GM06990 (cell line): ENCODE data around the gene NHSL2.

Experiments used
- DNase-seq: peaks from one replicate; pipeline ENCODE4 v3.0.0-alpha.2; 2011; ENCODE audit not compliant: insufficient read length; ENCODE audit errors: extremely low read depth
- H3K27me3 ChIP-seq: replicated peaks from 2 replicates; pipeline ENCODE4 v1.6.0; 2011; ENCODE audit warnings: low read length; ENCODE audit not compliant: control insufficient read depth, insufficient read depth
- H3K36me3 ChIP-seq: 2 replicates; pipeline ENCODE4 v1.5.1; 2011; ENCODE audit warnings: low read length; ENCODE audit not compliant: control insufficient read depth, insufficient read depth
- H3K4me3 ChIP-seq: replicated peaks from 2 replicates; pipeline ENCODE4 v1.5.1; 2011; ENCODE audit warnings: low read depth, mild to moderate bottlenecking, control low read depth, low read length
- TF ChIP-seq, protein P1 (sequence below): IDR thresholded peaks from 2 replicates; pipeline ENCODE4 v1.5.1; 2011; ENCODE audit warnings: low read length, control low read depth, mild to moderate bottlenecking, inconsistent platforms; ENCODE audit not compliant: insufficient read depth, poor library complexity, severe bottlenecking

The NHSL2 gene

DNA sequence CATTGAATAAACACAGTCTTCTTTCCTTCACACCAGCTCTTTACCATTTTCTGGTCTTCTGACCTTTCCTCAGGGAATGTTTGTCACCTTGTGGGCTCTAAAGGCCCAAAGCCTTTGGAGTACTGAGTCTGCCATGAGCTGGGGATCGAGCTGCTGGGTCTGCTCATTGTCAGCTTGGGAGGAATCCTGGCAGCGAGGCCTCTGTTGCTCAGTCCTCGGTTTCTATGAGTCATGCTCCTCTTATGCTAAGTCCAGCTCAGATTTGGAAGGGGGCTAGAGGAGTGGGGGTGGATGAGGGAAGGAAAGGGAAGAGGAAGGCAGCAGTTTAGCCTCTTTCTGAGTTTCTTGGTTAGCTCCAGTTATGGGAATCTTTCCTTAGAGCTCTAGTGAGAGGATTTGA, 31.1 kb downstream of the NHSL2 start:
- Histone ChIP-seq H3K4me3 (no peak overlapping the region), H3K36me3 (no peaks in the 10 kb centered on the region), H3K27me3 (no peaks in the 10 kb centered on the region)
- TF ChIP-seq, protein P1, sequence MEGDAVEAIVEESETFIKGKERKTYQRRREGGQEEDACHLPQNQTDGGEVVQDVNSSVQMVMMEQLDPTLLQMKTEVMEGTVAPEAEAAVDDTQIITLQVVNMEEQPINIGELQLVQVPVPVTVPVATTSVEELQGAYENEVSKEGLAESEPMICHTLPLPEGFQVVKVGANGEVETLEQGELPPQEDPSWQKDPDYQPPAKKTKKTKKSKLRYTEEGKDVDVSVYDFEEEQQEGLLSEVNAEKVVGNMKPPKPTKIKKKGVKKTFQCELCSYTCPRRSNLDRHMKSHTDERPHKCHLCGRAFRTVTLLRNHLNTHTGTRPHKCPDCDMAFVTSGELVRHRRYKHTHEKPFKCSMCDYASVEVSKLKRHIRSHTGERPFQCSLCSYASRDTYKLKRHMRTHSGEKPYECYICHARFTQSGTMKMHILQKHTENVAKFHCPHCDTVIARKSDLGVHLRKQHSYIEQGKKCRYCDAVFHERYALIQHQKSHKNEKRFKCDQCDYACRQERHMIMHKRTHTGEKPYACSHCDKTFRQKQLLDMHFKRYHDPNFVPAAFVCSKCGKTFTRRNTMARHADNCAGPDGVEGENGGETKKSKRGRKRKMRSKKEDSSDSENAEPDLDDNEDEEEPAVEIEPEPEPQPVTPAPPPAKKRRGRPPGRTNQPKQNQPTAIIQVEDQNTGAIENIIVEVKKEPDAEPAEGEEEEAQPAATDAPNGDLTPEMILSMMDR, result no peak
- no peak for DNase-seq

DNA sequence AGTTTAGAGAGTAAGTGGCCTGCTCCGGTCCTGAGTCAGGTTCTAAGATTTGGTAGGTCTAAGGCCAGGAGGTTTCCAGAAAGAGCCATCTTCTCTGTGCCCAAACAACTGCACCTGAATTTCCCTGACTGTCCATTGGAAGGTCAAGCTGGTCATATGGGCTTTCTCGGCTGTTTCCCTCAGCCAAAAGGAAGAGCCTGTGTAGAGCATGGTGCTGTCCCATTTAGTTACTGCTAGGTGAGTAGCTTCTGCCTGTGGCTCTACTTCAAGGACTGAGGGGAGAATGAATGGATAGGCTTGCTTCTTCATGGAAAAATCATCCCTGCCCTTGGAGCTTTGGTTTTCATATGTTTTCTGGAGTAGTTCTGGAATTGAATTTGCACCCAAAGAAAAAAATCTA, 33.7 kb downstream of the NHSL2 start:
- TF ChIP-seq, protein P1, result no peak
- no peaks in the 10 kb centered on the region for H3K27me3 ChIP-seq
- DNase-seq, result no peak
- no peaks in the 10 kb centered on the region for H3K36me3 ChIP-seq
- H3K4me3 ChIP-seq, result no peak overlapping the region

DNA sequence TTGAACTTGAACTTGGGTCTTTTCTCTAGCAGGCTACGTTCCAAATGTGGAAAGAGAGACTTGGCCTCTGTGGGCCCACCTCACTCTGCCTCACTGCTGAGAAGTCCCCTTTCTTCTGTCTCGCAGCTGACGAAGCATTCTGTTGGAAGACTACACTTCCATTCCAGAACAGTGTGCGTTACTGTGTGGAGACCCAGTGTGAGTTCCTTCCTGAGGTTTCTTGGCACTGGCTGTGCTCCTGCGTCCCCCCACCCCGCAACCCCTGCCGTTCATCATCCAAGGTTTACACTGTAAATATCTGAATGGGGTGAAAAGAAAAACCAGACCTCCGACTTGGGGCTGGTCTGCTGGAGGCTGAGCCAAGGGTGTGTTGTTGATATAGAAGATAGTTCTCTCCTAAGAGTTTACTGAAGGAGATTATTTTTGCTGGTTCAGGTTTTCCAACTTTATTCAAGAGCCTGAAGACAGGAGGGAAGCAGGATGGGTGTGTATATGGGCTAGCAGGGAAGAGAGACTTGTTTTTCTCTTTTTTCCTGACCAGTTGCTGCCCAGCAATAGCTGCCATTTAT, 34.7 kb downstream of the NHSL2 start:
- H3K36me3 ChIP-seq, result no peaks in the 10 kb centered on the region
- H3K4me3 ChIP-seq, result no peak overlapping the region

DNA sequence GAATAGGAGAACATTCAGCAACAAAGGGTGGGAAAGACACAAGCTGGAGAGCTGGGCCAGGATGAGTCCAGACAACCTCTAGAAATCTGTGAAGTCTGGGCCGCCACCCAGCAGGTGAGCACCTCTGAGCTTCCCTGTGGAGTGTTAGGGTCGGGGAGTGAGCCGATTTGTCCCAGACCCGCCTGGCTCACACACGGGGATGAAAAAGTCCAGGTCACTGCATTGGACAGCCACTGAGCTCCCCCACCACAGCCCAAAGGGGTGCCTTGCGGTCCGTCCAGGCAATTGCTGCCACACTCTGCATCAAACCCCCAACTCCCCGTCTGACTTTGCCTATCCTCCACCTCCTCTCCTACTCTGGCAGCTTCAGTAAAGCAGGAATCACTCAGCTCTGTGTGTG, 38.7 kb downstream of the NHSL2 start:
- TF ChIP-seq, protein P1, result no peak
- H3K27me3 ChIP-seq, result no peaks in the 10 kb centered on the region; the same call in 1 of the 2 replicates

More for the DNA sequence above, 34.7 kb downstream of the NHSL2 start:
- TF ChIP-seq, protein P1, result no peak
- DNase-seq, result no peak
- no peaks in the 10 kb centered on the region for H3K27me3 ChIP-seq

DNA sequence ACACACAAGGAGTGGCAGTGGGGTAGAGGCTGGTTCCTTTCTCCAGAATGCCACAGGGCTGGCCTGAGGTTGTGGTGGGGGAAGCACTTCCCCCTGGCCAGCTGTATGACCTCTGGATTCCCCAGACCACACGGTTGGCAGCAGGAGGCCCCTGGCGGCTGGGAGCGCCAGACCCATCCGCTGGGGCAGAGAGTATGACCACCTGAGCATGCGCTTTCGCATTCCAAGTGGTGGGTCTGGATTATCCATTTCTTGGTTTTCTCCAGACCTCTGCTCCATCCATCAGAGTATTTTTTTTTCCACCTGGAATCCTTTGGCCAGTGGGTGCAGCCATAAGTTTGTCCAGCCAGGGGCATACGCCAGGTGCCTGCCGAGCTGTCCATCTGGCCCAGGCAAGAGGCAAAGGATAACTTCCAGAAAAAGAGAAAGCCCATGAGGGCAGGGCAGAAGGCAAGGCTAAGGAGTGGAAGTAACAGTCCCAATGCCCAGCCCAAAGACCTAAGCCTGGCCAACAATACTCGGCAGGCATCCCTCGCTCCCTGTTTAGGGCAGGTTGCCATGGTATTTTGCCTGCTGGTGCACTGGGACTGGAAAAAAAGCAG, 39.3 kb downstream of the NHSL2 start:
- TF ChIP-seq, protein P1, result no peak
- no peak for DNase-seq
- Histone ChIP-seq H3K36me3 (no peaks in the 10 kb centered on the region), H3K27me3 (no peaks in the 10 kb centered on the region; the same call in 1 of the 2 replicates), H3K4me3 (no peak overlapping the region)

More for the DNA sequence above, 38.7 kb downstream of the NHSL2 start:
- Histone ChIP-seq H3K4me3 (no peak overlapping the region), H3K36me3 (no peaks in the 10 kb centered on the region)
- DNase-seq, result no peak
